Osteoblast (primary cell): ENCODE data around the gene LRBA. TPM values are rescaled to one million over a fixed set of nuclear protein-coding genes. Genes with fewer than 3 reads are reported as not detected.

Experiments
- DNase-seq: peaks from one replicate; pipeline ENCODE4 v3.0.0; 2011; ENCODE audit warnings: low spot score, mixed read lengths; ENCODE audit not compliant: insufficient read length; ENCODE audit errors: missing footprints
- H2AFZ ChIP-seq: 2 replicates; pipeline ENCODE4 v1.6.0; 2011; ENCODE audit warnings: mild to moderate bottlenecking, low read length
- H3K27ac ChIP-seq: 2 replicates; pipeline ENCODE4 v1.5.1; 2011; ENCODE audit warnings: mild to moderate bottlenecking, low read depth, low read length, moderate library complexity
- H3K27me3 ChIP-seq: 2 replicates; pipeline ENCODE4 v1.6.0; 2012; ENCODE audit warnings: mild to moderate bottlenecking, control low read depth, inconsistent platforms, low read length, moderate library complexity; ENCODE audit not compliant: insufficient read depth
- H3K36me3 ChIP-seq: 2 replicates; pipeline ENCODE4 v1.5.1; 2011; ENCODE audit warnings: mild to moderate bottlenecking, low read length, control low read depth, moderate library complexity; ENCODE audit not compliant: insufficient read depth
- H3K4me1 ChIP-seq: 2 replicates; pipeline ENCODE4 v1.5.1; 2011; ENCODE audit warnings: mild to moderate bottlenecking, low read length, control low read depth, moderate library complexity; ENCODE audit not compliant: insufficient read depth
- H3K4me2 ChIP-seq: 2 replicates; pipeline ENCODE4 v1.6.0; 2011; ENCODE audit warnings: mild to moderate bottlenecking, low read length; ENCODE audit not compliant: insufficient read depth
- H3K4me3 ChIP-seq: fragments of 200-600 bp; sonication (generic); 3 replicates; pipeline ENCODE4 v1.5.1; 2012; ENCODE audit warnings: mild to moderate bottlenecking, low read length, inconsistent platforms; ENCODE audit not compliant: insufficient read depth
- H3K79me2 ChIP-seq: 2 replicates; pipeline ENCODE4 v1.6.0; 2012; ENCODE audit warnings: mild to moderate bottlenecking, low read length, control low read depth, inconsistent platforms; ENCODE audit not compliant: insufficient read depth
- H3K9me3 ChIP-seq: 2 replicates; pipeline ENCODE4 v1.5.1; 2011; ENCODE audit warnings: low read depth, low read length, control low read depth
- H4K20me1 ChIP-seq: 2 replicates; pipeline ENCODE4 v1.6.0; 2012; ENCODE audit warnings: mild to moderate bottlenecking, low read length, control low read depth; ENCODE audit not compliant: insufficient read depth
- CTCF ChIP-seq: IDR thresholded peaks from 2 replicates; pipeline ENCODE4 v1.5.1; 2011; ENCODE audit warnings: mild to moderate bottlenecking, low read depth, low read length, moderate library complexity; ENCODE audit errors: extremely low read depth
- small RNA-seq: library from RNA; depleted of rRNA; stranded (forward); fragments of <200 nt; gene quantifications from one replicate; pipeline ENCODE3, GENCODE V24; 2012
- total RNA-seq: library from RNA; depleted of rRNA; stranded (reverse); fragments of >200 nt; gene quantifications from 2 replicates; pipeline ENCODE4 v1.2.3, GENCODE V29; 2012

LRBA gene
- total RNA-seq, 1 donor: 67.3 TPM

- H3K36me3 ChIP-seq: peaks cover 4% of the 10 kb centered on the region
- H3K9me3 ChIP-seq: no peaks in the 10 kb centered on the region
- H3K4me3 ChIP-seq: no peak overlapping the region
- H3K27ac ChIP-seq: no peak overlapping the region
- H3K79me2 ChIP-seq: no peaks in the 10 kb centered on the region
- H2AFZ ChIP-seq: no peak overlapping the region
- no peaks in the 10 kb centered on the region for H4K20me1 ChIP-seq
- H3K4me1 ChIP-seq: peaks cover 25% of the 10 kb centered on the region
- no peak overlapping the region for H3K4me2 ChIP-seq
- DNase-seq: no peak
- TF ChIP-seq CTCF: no peak
- H3K27me3 ChIP-seq: no peaks in the 10 kb centered on the region
Observed at GRCh38 chr4:150216726-150217125, 798.4 kb downstream of the LRBA start.

- Histone ChIP-seq H3K4me2 (no peak overlapping the region), H3K27me3 (no peaks in the 10 kb centered on the region), H4K20me1 (no peaks in the 10 kb centered on the region), H3K36me3 (peaks cover 4% of the 10 kb centered on the region), H3K4me1 (peaks cover 30% of the 10 kb centered on the region), H3K27ac (no peak overlapping the region), H3K79me2 (no peaks in the 10 kb centered on the region), H2AFZ (no peak overlapping the region), H3K4me3 (no peak overlapping the region), H3K9me3 (no peaks in the 10 kb centered on the region)
- DNase-seq: no peak
- TF ChIP-seq CTCF: no peak
Observed at GRCh38 chr4:150215601-150216000, 799.5 kb downstream of the LRBA start.

Small RNA genes lying within 50 kb of the gene (small RNA-seq; reads per million reads assigned to genes)
- gene RNA5SP168: not detected

Other genes starting within 250 kb of the LRBA start
- gene RPS3A, start 84.3 kb upstream of the LRBA start, total RNA-seq: 1,627 and 1,843 TPM in 2 replicates